Measurements from ENCODE around the gene CFAP45. TPM values are rescaled to one million over a fixed set of nuclear protein-coding genes. Genes with fewer than 3 reads are reported as not detected.
A peak's percentile ranks its signal among the peaks of the same experiment; 100 is the strongest.
"Not testable (repeated sequence)": the region's sequence is repeated elsewhere in the genome, so short reads cannot be mapped to it uniquely, and the experiment has no call there.

CFAP45 gene
- total and polyA plus RNA-seq, 2 donors = 0.48 to 1.0 TPM

DNA sequence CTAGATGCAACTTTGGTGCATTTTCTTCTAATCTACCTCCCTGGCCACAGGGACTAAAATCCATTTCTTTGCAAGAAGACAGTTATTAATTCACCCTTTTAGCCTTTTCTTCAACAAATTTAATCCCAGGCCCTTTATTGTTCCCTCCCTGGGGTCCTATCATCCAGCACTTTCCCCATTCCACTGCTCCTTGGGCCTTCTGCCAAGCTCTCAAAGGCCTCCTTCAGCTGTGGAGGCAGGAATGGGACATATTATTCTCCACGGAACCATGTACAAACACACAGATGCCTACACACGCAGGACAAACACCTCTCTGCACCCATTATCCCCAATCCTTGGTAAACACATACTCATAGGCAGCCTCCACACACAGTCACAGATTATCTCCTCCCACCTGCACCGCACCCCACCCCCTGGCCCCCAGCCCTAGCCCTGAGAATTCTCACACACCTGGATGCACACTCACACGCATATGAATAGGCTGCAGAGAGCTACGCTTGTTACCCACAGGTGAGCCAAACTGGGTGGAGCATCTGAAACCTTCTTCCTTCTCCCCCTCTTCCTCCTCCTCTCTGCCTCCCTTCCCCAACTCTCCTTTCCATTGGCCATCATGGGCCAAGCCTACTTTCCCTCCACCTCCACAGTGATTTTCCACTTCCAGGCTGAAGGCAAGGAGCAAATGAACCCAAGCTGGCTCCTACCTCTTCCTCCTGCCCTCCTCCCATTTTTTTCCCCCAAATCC lies 13.7 kb upstream of the CFAP45 start:
- Histone ChIP-seq H3K27ac (ENCODE audit: low read depth) (no peak overlapping the region), H3K4me3 (ENCODE audit: low read depth, low read length) (no peak overlapping the region), H3K4me1 (ENCODE audit: insufficient read depth) (no peaks in the 10 kb centered on the region), H3K36me3 (ENCODE audit: insufficient read depth) (no peaks in the 10 kb centered on the region)
- 80% methylated on average over 5 of the region's 5 CpGs for WGBS
- DNase-seq (ENCODE audit: extremely low spot score) = no peak

DNA sequence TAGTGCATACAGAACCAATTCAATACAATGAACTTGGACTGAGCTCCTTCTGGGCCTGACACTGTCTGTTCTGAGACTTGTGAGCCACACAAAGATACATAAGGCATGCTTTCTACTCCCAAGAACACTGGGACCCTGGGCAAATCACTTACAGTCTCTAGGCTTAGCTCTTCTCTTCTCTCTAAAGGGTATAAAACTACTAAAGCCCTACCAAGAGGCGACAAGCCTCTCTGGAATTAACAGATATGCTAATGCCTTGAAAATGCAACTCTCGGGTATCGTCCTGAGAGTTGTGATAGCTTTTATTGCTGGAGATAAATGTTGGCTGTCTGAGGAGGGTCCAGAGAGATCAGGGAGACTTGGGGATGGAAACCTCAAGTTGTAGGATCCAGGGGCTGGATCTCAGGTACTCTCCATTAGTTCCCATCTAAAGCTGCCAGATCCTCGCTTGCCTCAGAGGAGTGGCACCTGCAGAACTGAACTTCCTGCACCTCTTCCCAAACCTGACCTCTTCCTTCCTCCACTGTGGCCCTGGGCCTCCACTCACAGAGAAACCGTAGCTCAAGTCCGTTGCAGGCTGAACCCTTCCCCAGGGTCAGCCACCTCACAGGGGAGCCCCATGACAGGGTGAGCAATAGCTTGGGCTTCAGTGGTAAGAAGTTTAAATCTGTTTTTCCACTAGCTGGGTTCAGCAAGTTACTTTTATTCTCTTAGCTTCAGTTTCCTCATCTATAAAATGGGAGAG lies 11.5 kb upstream of the CFAP45 start:
- Histone ChIP-seq H3K27ac (ENCODE audit: low read depth) (no peak overlapping the region), H3K4me3 (ENCODE audit: low read depth, low read length) (no peak overlapping the region), H3K36me3 (ENCODE audit: insufficient read depth) (no peaks in the 10 kb centered on the region), H3K4me1 (ENCODE audit: insufficient read depth) (no peaks in the 10 kb centered on the region)
- DNase-seq (ENCODE audit: extremely low spot score) = no peak
- 77% methylated on average over 6 of the region's 6 CpGs for WGBS

DNA sequence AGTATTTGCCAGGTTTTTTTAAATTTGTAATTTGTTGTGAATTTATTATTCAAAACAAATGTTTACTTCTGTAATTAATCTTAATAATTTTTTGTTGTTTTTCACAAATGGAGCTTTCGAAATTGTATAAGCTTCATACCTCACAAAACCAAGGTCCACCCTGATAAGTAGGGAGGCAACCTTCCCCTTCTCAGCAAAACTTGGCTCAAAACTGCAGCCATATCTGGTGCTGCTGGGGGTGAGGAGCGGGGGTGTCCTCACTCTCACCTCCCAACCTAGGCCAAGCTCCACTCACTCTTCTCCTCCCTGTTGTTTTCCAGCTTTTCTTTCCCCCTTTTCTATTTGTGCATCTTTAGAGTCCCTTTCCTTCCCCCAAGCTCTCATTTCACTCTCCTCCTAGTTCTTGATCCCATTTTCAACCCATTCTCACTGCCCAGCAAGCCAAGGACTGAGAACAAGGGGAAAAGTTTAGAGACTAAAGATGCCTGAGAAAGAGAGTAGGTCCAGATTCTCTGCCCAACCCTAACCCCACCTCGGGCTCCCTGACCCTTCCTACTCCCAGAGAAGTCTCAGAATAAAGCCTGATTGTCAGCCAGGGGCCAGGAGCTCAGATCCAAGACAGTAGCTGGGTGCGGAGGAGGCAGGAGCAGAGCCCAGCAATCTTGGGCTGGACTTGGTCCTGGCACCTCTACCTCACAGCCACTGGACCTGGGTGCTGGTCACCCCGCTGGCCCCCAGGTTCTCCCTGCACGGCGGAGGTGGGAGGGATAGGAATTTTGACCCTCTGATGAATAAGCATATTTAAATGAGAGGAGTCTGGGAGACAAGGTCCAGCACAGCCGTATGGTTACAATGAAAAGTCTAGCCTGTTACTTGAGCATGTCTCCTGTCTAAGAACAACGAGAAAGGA lies 8.3 kb upstream of the CFAP45 start:
- no peak overlapping the region for H3K27ac ChIP-seq (ENCODE audit: low read depth)
- no peak for DNase-seq (ENCODE audit: extremely low spot score)
- no peaks in the 10 kb centered on the region for H3K36me3 ChIP-seq (ENCODE audit: insufficient read depth)
- H3K4me1 ChIP-seq (ENCODE audit: insufficient read depth) = no peaks in the 10 kb centered on the region
- 83% methylated on average over 9 of the region's 9 CpGs for WGBS
- no peak overlapping the region for H3K4me3 ChIP-seq (ENCODE audit: low read depth, low read length)

DNA sequence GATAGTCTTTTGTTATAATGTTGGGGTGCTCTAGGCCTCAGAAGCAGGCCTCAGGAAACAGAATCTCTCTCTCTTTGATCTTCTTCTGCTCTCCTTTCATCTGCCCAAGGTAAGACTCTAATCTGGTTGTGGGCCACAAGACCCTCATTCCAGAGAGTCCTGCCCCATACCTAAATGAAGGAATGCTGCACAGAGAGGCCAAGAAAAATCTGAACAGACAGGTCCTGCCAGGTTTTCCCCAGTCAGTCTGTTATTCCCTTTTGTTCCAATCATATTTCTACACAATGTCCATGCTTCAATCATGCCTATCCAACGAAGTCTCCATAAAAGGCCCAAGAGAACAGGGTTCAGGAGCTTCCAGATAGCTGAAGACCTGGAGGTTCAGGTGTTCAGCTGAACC lies 7.0 kb upstream of the CFAP45 start:
- WGBS = 67% methylated on average over 1 of the region's 1 CpG

DNA sequence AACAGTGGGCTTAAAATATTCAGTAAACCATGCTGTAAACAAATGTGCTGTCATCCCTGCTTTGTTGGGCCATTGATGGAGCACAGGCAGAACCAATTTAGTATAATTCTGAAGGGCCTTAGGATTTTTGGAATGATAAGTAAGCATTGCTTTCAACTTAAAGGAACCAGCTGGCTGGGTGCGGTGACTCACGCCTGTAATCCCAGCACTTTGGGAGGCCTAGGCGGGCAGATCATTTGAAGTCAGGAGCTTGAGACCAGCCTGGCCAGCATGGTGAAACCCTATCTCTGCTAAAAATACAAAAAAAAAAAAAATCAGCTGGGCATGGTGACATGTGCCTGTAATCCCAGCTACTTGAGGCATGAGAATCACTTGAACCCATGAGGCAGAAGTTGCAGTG lies 4.1 kb upstream of the CFAP45 start:
- 82% methylated on average over 3 of the region's 3 CpGs for WGBS
- not testable (repeated sequence) for H3K36me3 ChIP-seq (ENCODE audit: insufficient read depth); H3K27ac ChIP-seq (ENCODE audit: low read depth); DNase-seq (ENCODE audit: extremely low spot score); H3K4me3 ChIP-seq (ENCODE audit: low read depth, low read length); H3K4me1 ChIP-seq (ENCODE audit: insufficient read depth)

More for the DNA sequence above, 7.0 kb upstream of the CFAP45 start:
- Histone ChIP-seq H3K27ac (ENCODE audit: low read depth) (no peak overlapping the region), H3K36me3 (ENCODE audit: insufficient read depth) (no peaks in the 10 kb centered on the region), H3K4me3 (ENCODE audit: low read depth, low read length) (no peak overlapping the region), H3K4me1 (ENCODE audit: insufficient read depth) (no peaks in the 10 kb centered on the region)
- DNase-seq (ENCODE audit: extremely low spot score) = no peak

DNA sequence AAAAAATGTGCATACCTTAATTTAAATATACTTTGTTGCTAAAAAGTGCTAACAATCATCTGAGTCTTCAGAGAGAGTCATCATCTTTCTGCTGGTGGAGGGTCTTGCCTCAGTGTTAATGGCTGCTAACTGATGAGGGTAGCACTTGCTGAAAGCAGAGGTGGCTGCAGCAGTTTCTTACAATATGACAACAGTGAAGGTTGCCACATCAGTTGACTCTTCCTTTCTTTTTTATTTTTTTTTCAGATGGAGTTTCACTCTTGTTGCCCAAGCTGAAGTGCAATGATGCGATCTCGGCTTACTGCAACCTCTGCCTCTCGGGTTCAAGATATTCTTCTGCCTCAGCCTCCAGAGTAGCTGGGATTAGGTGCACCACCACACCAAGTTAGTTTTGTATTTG lies 2.6 kb upstream of the CFAP45 start:
- Histone ChIP-seq H3K27ac (ENCODE audit: low read depth) (no peak overlapping the region), H3K36me3 (ENCODE audit: insufficient read depth) (no peaks in the 10 kb centered on the region), H3K4me1 (ENCODE audit: insufficient read depth) (peaks cover 2% of the 10 kb centered on the region), H3K4me3 (ENCODE audit: low read depth, low read length) (no peak overlapping the region)
- no peak for DNase-seq (ENCODE audit: extremely low spot score)
- 98% methylated on average over 3 of the region's 3 CpGs for WGBS

DNA sequence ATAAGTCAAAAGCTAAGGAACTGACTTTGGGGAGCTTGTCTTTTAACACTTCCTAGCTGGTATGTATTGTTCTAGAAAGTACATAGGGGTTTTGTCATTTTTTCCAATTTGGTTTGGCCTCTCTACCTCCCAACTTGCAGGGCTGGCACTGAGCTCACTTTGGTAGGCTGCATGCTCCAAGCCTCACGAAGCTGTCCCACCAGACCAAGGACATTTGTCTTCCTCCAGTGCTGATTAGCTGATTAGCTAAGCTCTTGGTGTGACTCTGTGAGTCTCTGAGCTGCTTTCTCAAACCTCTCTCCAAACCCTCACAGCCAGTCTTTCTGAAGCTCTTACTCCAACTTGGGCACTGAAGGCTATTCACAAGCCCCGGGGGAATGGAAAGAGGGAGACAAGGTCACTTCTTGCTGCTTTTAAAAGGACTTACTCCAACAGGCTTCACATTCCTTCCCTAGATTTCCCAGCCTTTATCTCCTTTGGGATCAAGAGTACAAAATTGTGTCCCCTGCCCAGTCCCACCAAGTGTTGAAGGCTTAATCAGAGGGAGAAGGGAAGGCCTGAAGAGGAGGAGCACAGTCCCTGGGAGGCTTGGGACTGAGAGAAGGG lies 893 bp upstream of the CFAP45 start:
- peaks cover 2% of the 10 kb centered on the region for H3K4me1 ChIP-seq (ENCODE audit: insufficient read depth)
- no peak overlapping the region for H3K27ac ChIP-seq (ENCODE audit: low read depth)
- no peak for DNase-seq (ENCODE audit: extremely low spot score)
- no peaks in the 10 kb centered on the region for H3K36me3 ChIP-seq (ENCODE audit: insufficient read depth)
- no peak overlapping the region for H3K4me3 ChIP-seq (ENCODE audit: low read depth, low read length)
- 74% methylated on average over 2 of the region's 2 CpGs for WGBS

DNA sequence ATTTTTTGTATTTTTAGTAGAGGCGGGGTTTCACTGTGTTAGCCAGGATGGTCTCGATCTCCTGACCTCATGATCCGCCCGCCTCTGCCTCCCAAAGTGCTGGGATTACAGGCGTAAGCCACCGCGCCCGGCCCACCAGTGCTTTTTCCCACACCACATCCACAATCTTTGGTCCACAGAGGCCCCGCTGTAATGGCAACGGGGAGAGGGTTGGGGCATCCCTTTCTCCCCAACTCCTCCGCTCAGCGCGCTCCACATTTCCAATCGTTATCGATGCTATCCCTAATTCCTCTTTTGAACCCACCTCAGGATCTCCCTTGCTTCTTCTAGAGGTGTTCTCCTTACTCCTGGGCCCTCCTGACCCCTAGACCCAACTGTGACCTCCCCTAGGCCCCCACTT lies 331 bp downstream of the CFAP45 start:
- not testable (repeated sequence) for DNase-seq (ENCODE audit: extremely low spot score); H3K4me1 ChIP-seq (ENCODE audit: insufficient read depth); H3K4me3 ChIP-seq (ENCODE audit: low read depth, low read length); H3K36me3 ChIP-seq (ENCODE audit: insufficient read depth)
- peak overlapping the region; percentile 27 for H3K27ac ChIP-seq (ENCODE audit: low read depth)
- 89% methylated on average over 14 of the region's 15 CpGs for WGBS

DNA sequence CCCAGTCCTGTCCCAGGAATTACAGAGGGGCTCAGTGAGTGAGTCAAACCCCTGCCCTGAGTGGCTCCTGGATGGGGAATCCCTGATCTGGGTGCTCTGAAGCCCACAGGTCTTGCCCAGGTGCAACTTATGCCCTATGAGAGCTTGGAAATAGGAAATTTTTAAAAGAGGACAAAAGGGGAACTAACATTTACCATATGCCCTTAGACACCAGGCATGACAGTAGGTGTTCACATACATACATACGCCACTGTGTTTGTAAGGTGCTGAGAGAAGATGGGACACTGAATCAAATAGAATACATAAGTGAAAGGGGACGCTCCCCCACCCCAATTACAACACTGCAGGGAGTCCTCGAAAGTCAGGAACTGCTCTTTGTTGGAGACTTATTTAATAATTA lies 1.4 kb downstream of the CFAP45 start:
- Histone ChIP-seq H3K36me3 (ENCODE audit: insufficient read depth) (no peaks in the 10 kb centered on the region), H3K4me1 (ENCODE audit: insufficient read depth) (peaks cover 2% of the 10 kb centered on the region), H3K27ac (ENCODE audit: low read depth) (no peak overlapping the region), H3K4me3 (ENCODE audit: low read depth, low read length) (no peak overlapping the region)
- WGBS = 95% methylated on average over 3 of the region's 3 CpGs
- DNase-seq (ENCODE audit: extremely low spot score) = no peak

DNA sequence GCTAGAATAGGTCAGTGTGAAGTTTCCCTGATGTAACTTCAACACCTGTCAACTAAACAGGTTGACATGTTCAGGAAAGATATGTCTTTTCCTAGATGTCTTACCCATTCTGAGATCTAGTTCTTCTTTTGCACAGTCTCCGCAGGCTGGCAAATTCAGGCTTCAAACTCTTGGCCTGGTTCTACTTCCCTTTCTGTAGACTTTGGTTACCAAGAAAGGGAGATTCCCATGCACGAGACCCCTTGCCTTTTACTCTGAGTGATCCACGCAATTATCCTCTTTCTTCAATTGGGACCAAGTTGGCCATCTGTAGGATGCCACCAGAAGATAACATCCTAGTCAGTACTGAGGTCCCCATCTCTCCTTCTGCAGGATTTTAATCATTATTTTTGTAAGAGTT lies 2.0 kb downstream of the CFAP45 start:
- Histone ChIP-seq H3K4me1 (ENCODE audit: insufficient read depth) (peaks cover 2% of the 10 kb centered on the region), H3K4me3 (ENCODE audit: low read depth, low read length) (no peak overlapping the region), H3K27ac (ENCODE audit: low read depth) (no peak overlapping the region), H3K36me3 (ENCODE audit: insufficient read depth) (no peaks in the 10 kb centered on the region)
- WGBS = 91% methylated on average over 3 of the region's 3 CpGs
- no peak for DNase-seq (ENCODE audit: extremely low spot score)

DNA sequence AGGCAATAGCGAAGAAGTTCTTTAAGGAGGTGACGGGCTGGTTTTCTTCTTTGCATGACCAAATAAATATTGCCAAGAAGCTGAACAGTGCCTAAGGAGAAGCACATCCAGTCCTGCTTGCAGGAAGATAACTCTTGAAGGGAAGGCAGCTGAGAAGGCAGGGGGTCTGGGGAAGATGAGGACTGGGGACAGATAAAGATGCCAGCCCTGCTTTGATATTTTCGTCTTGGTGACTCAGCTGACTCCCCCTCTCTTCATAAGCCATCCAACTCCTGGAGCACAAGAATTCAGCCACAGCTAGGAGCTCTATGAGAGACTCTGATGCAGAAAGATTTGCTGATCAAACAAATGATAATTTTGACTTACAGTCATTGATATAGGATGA lies 3.4 kb downstream of the CFAP45 start:
- 55% methylated on average over 3 of the region's 3 CpGs for WGBS
- no peak overlapping the region for H3K27ac ChIP-seq (ENCODE audit: low read depth)

DNA sequence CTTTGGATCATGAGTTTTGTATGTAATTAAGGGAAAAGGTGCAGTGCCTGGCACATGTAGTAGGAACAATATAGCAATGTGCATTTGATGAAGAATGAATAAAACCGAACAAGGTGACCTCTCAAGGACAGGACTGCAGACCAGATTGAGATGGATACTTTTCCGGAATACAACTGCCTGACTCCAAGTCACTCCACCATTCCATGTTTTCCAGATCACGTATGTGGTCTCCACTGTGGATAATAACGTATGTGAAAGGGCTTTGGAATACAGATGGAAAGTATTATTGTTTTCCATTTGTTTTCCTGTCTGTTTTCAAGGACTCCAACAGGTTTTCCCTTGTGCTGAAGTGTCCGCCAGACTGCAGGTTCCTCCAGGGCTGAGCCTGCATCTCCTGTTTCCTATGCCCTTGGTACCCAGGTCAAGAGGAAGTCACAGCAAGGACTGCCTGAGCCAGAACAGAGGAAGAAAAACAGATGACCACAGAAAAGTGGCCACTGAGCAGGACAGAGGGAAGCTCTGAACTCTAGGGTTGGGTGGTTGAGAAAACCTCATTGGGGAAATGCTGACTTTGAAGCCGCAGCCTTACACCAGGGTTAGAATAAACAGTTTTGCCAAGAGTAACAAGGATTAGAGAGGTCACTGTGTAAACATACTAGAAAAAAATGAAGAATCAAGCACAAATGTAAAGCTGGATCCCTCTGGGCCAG lies 4.0 kb downstream of the CFAP45 start:
- 71% methylated on average over 6 of the region's 6 CpGs for WGBS
- Histone ChIP-seq H3K27ac (ENCODE audit: low read depth) (no peak overlapping the region), H3K4me3 (ENCODE audit: low read depth, low read length) (no peak overlapping the region), H3K36me3 (ENCODE audit: insufficient read depth) (no peaks in the 10 kb centered on the region), H3K4me1 (ENCODE audit: insufficient read depth) (peaks cover 2% of the 10 kb centered on the region)
- DNase-seq (ENCODE audit: extremely low spot score) = no peak

More for the DNA sequence above, 3.4 kb downstream of the CFAP45 start:
- Histone ChIP-seq H3K36me3 (ENCODE audit: insufficient read depth) (no peaks in the 10 kb centered on the region), H3K4me1 (ENCODE audit: insufficient read depth) (peaks cover 2% of the 10 kb centered on the region), H3K4me3 (ENCODE audit: low read depth, low read length) (no peak overlapping the region)
- DNase-seq (ENCODE audit: extremely low spot score) = no peak

DNA sequence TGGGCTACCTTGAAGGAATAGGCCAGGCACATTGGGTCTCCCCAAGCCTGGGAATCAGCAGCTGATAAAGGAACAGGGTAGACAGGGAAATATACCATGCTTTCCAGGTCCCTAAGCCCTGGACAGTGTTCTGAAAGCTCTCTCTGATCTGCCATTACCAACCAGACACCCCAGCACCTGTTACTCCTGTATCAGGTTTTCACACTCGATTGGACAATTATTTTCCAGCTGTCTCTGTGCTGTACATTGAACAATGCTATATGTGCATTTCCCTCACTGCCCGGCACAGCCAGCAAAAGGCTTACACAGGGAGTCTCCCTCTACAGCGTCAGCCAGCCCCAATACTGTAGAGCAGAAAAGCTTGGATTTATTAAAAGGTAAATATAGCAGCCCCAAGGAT lies 4.7 kb downstream of the CFAP45 start:
- Histone ChIP-seq H3K4me3 (ENCODE audit: low read depth, low read length) (no peak overlapping the region), H3K36me3 (ENCODE audit: insufficient read depth) (no peaks in the 10 kb centered on the region), H3K4me1 (ENCODE audit: insufficient read depth) (peaks cover 2% of the 10 kb centered on the region), H3K27ac (ENCODE audit: low read depth) (no peak overlapping the region)
- 76% methylated on average over 3 of the region's 3 CpGs for WGBS
- DNase-seq (ENCODE audit: extremely low spot score) = no peak
